ENCODE results near the gene RSPO4. TPM values are rescaled to one million over a fixed set of nuclear protein-coding genes. Genes with fewer than 3 reads are reported as not detected.
A peak's percentile ranks its signal among the peaks of the same experiment; 100 is the strongest.
"Not testable (repeated sequence)": the region's sequence is repeated elsewhere in the genome, so short reads cannot be mapped to it uniquely, and the experiment has no call there.

RSPO4 gene
- total RNA-seq = under 1 TPM in 1 of 2 donors, not detected in 1; 0.24 TPM
- long read RNA-seq, donor 1 = 0 reads
- long read RNA-seq, donor 2 = 0 reads

DNA sequence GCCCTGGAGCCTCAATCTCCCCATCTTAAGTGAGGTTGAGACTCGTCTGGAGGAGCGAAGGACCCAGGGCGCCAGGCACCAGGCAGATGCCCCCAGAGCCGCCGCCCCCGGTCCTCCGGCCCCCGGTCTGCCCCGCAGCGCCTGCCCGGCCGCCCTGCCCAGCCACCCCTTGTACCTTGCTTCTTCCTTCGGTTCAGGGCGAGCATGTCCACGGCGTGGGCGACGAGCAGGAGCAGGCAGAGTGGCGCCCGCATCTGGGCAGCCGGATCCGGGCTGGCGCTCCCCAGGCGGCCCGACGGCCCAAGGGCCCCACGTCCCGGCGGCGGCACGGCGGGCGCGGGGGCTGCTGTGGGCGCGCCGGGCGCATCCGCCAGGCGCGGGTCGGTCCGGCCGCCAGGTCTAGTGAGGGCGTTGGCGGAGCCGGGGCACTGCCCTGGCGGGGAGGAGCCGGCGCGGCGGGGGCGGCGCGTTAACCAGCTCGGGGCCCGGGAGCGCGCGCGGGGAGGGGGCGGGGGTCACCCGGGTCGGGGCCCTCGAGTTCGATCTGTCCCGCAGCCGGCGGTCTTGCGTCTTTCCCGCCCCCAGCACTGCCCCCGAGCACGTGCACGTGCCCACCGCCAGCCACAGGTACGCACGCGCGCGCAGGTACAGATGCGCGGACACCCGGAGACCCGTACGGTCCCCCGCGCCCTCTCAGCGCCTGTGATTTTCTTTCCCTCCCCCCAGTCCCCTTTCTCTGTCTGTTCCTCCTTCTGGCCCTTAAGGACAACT lies at the start of gene RSPO4:
Gene RSPO4, minus strand, starts transcription at position 401 of the 771 bp plus-strand sequence. Its CDS starts 147 bp downstream, at position 254.
- intact Hi-C loops (cut with DNase I) = no loop called here
- DNase-seq (ENCODE audit: low spot score) = peak; percentile 73

DNA sequence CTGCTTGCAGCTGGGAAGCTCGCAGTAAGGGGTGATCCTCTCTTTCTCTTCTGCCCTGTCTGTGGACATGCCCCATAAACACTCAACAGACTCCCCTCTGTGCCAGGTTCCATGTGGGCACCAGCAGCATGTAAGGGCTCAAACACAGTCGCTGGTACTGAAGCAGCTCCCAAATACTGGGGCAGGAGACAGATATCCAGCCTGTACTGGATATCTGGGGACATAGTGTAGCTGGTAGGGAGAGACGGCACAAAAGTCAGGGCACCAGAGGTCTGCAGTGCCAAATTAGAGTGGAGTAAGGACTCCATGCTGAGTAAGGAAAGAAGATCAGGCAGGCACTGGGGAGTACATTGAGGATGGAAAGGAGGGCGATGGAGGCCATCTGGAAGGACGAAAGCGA lies 48.3 kb upstream of the RSPO4 start:
- no peak for DNase-seq (ENCODE audit: low spot score)
- intact Hi-C loops (cut with DNase I) = no loop called here

DNA sequence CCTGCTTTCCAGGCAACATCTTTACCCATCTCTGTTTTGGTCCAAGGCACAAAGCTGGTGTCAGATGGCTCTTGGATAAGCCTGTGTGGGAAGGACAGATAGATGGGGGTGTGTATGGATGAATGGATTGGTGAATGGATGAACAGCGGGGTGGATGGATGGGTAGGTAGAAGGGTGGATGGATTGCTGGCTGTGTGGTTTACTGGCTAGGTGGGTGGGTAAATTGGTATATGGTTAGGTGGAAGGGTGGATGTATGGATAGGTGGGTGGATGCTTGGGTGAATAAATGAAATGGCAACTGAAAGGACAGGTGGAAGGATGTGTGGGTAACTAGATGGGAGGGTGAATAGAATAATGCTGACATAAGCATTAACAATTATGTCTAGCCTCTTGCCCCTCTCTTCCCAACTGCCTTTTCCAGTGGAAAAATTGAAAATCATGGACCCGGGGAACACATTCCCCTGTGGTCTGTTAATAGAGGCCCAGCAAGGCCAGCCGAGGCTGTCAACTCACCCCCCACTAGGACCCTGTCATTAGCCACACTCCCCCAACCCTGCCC lies 43.8 kb upstream of the RSPO4 start:
- intact Hi-C loops (cut with DNase I) = no loop called here
- DNase-seq (ENCODE audit: low spot score) = no peak

DNA sequence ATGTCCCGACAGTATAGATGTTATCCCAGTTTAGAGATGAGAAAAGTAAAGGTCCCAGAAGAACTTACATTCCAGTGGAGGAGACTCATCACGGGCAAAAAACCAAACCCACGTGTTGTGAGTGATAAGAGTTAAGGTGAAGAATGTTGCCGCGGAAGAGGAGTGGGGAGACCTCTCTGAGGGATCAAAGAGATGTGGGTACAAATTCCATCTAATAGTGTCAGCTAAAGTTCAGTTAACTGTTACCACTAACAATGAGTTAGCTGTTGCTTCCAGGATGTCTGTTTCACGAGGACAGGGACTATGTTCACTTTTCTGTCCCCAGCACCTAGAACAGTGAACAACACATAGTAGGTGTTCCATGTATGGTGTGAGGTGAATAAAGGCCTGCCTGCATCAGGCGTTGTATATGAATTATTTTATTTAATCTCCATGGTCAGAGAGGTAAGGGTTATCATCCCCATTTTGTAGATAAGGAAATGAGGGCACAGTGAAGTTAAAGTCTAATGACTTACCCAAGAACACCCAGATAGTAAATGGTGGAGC lies 39.8 kb upstream of the RSPO4 start:
- DNase-seq (ENCODE audit: low spot score) = no peak
- intact Hi-C loops (cut with DNase I) = no loop called here

DNA sequence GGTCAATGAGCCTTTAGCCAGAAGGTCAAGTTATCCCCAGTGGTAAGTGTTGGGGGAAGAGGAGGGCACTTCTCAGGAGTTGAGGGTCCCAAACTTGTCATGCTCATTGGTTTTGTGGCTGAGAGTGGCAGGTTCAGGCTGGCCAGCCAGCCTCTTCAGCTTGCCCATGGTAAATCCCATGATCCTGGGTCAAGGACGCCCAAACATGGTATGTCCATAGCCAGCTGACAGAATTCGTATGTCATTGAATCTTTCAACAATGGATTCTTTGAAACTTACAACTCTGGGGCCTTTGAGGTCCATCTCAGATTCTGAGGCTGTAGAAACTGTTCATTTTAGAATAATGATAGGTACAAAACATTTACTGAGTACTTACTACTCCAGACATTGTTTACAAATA lies 36.1 kb upstream of the RSPO4 start:
- DNase-seq (ENCODE audit: low spot score) = no peak
- intact Hi-C loops (cut with DNase I) = no loop called here

DNA sequence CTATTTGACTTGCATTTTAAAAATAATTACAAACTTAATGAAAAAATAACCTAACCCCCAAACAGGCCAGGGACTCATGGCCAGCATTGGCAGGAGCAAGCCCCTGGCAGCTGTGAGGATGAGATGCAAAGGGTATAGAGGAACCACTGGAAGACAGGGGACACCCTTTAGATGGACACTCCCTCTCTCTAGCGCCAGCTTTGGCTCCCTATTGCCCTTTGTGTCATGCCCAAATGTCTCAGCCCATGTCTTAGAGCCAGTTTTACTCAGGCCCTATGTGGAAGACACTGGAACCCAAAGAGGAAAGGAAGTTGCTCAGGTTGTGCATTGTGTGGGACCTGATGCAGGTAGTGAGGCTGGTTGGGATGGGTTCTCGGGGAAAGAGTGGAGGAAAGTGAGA lies 34.9 kb upstream of the RSPO4 start:
- intact Hi-C loops (cut with DNase I) = no loop called here
- DNase-seq (ENCODE audit: low spot score) = no peak

DNA sequence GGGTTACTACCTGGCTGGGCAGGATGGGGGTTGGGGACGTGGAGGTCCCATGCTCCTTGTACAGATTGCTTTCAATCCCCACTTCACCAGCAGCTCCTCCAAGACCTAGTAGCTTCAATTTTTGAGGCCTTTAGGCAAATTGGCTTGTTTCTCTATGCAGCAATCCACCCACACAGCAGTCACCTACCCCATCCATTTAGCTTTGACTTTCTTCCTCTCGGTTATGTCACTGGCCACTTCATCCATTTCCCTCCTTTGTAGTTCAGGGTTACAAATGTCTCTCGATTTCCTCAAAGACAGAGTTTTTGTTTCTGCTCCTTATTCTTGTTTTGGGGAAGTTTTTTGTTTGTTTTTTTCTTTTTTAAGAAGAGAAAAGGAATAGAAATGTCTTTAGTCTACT lies 33.4 kb upstream of the RSPO4 start:
- no peak for DNase-seq (ENCODE audit: low spot score)
- intact Hi-C loops (cut with DNase I) = no loop called here

DNA sequence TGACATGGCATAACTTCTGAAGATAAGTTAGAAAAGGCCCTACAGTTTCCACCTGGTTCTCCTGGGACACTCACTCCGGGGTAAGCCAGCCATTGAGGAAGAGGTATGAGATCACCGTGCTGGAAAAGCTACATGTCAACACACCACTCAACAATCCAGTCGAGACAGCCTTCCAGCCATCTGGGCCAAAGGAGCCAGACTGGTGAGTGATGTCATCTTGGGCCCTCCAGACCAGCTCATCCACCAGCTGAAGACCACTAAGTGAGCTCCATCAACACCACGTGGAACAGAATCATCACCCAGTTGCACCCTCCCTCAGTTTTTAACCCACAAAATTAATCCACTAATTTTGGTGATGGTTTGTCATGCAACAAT lies 32.3 kb upstream of the RSPO4 start:
- intact Hi-C loops (cut with DNase I) = no loop called here
- DNase-seq (ENCODE audit: low spot score) = no peak

DNA sequence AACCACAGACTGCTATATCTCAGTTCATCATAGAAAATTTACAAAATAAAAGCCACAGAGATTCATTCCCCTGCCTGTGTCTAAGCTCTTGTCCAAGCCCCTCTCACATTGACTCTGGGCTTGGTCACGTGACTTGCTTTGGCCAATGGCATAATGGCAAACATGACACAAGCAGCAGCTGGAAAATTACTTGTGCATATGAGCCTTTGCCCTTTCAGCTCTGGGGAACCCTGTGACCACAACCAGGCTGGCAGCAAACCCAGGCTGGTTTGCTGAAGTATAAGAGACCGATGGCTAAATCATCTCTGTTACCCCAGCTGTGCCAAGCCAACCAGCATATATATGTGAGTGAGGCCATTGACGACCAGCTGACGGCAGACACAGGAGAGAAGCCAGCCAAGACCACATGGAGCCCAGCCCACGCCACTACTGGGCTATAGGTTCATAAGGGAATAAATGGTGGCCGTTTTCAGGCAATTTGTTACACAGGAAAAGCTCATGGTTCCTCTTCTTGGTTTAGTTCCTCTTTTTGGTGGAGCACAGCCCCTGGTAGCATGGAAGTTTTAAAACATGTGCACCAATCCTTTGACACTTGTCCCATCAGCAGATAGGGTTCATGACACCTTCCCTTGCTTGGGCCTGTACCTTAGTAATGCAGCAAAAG lies 31.8 kb upstream of the RSPO4 start:
- intact Hi-C loops (cut with DNase I) = no loop called here
- DNase-seq (ENCODE audit: low spot score) = no peak

DNA sequence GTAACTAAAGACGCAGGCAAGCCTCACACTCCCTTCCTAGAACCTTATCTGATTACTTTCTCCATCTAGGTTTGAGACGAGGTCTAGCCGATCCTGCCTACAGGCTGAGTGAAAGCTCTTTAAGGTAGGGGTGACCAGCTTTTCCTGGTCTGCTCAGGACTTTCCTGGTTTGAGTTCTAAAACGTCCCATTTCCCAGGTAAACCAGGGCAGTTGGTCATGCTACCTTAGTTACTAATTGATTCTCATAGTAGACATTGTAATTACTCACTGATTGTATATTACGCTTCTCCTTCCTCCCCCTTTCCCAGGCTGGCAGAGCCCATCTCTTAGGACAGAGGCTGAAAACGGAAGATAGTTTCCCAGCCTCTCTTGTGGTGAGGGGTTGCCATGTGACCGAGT lies 27.9 kb upstream of the RSPO4 start:
- intact Hi-C loops (cut with DNase I) = no loop called here
- DNase-seq (ENCODE audit: low spot score) = no peak

DNA sequence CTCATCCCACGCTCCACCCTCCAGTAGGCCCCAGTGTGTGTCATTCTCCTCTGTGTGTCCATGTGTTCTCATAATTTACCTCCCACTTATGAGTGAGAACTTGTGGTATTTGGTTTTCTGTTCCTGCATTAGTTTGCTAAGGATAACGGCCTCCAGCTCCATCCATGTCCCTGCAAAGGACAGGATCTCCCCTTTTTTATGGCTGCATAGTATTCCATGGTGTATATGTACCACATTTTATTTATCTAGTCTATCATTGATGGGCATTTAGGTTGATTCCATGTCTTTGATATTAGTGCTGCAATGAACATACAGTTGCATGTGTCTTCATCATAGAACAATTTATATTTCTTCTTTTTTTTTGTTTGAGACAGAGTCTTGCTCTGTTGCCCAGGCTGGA lies 24.1 kb upstream of the RSPO4 start:
- intact Hi-C loops (cut with DNase I); DNase-seq (ENCODE audit: low spot score): not testable (repeated sequence)

DNA sequence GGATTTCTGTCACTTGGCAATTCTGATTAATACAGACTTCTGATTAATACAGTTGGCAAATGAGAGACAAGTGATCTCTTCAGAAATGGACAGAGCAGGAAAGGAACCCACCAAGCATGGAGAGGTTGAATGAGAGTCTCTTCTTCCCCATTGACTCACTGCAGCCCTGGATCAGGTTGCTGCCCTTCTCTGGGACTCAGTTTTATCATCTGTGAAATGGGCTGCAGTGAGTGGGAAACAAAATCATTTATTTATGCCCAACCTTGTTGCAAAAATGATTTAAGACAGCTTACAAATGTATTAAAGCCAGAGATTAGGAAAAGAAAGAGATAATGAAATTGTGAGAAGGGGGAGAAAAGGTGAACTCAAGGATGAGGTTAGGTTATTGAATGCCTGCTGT lies 20.8 kb upstream of the RSPO4 start:
- no peak for DNase-seq (ENCODE audit: low spot score)
- intact Hi-C loops (cut with DNase I) = no loop called here

DNA sequence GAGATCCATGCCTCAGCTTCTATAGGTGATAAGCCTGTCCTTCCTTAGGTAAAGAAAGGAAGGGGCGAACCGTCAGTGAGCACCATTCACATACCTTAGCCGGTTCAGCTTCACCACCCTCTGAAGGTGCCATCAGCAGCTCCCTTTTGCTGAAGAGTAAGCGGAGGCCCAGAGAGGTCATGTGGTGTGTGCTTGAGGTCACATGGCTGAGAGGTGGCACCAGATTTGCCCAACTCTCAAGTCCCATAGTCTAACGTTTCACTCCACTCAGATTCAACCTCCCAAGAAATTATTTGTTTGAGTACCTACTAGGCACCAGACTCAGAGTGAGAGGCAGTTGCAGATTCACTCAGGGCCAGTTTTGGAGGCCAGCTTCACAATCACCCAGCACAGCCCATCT lies 18.5 kb upstream of the RSPO4 start:
- intact Hi-C loops (cut with DNase I) = no loop called here
- no peak for DNase-seq (ENCODE audit: low spot score)

DNA sequence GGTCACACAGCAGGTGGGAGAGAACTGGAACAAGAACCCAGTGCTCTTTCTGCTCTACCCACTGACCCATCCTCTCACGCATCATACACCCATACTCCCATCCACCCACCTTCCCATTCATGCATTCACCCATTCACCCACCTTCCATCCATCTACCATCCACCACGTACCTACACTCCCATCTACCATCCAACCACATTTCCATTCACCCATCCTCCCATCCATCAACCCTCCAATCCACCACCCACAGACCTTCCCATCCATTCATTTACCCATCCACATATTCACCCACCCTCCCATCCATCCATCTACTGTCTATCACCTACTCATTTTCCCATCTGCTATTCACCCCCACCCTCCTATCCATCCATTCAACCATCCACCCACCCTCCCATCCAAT lies 17.2 kb upstream of the RSPO4 start:
- no peak for DNase-seq (ENCODE audit: low spot score)
- intact Hi-C loops (cut with DNase I) = no loop called here

DNA sequence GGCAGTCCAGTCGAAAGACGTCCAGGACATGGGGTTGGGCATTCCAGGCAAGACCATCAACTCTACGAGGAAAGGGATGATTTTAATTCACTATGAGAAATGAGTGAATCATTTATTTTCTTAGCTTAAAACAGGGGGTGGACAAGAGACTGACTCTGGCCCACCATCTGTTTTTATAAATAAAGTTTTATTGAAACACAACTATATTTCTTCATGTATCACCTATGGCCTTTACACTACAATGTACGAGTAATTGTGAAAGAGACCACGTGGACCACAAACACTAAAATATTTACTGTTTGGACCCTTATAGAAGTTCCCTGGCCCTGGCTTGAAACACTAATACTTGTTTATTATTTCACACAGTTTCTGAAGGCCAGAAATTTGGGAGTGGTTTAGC lies 15.6 kb upstream of the RSPO4 start:
- no peak for DNase-seq (ENCODE audit: low spot score)
- intact Hi-C loops (cut with DNase I) = no loop called here

DNA sequence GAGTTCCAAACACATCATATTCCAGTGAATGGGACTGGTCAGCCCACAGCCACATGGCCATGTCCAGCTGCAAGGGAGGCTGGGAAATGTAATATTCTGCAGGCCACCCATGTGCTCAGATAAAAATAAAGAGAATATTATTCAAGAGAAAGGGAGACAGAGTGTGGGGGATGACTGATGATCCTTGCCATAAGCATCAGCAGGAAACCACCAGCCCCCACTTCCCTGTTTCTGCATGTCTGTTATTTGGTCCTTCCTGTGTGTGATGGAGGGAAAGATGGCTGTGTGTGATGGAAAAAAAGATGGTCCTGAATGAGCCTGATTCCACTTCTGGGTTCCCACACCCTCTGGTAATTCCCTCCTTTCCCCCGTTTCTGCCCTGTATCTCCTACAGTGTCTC lies 13.1 kb upstream of the RSPO4 start:
- intact Hi-C loops (cut with DNase I) = no loop called here
- DNase-seq (ENCODE audit: low spot score) = no peak

DNA sequence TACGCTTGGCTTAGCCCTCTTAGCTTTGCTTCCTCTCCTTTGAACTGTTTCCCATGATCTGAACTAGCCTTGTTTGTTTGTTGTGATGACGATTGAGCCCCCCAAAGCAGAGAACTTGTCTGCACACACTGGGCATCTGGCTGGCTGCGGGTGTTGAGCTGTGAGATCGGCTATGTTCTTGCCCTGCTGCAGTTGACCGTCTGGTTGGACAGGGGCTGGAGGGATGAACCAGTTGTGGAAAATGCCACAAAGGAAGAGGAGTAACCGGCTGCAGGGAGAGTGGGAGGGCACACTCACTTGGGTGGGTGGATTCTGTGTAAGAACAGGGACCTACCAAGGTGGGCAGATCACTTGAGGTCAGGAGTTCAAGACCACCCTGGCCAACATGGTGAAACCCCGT lies 12.4 kb upstream of the RSPO4 start:
- intact Hi-C loops (cut with DNase I) = no loop called here
- DNase-seq (ENCODE audit: low spot score) = no peak

DNA sequence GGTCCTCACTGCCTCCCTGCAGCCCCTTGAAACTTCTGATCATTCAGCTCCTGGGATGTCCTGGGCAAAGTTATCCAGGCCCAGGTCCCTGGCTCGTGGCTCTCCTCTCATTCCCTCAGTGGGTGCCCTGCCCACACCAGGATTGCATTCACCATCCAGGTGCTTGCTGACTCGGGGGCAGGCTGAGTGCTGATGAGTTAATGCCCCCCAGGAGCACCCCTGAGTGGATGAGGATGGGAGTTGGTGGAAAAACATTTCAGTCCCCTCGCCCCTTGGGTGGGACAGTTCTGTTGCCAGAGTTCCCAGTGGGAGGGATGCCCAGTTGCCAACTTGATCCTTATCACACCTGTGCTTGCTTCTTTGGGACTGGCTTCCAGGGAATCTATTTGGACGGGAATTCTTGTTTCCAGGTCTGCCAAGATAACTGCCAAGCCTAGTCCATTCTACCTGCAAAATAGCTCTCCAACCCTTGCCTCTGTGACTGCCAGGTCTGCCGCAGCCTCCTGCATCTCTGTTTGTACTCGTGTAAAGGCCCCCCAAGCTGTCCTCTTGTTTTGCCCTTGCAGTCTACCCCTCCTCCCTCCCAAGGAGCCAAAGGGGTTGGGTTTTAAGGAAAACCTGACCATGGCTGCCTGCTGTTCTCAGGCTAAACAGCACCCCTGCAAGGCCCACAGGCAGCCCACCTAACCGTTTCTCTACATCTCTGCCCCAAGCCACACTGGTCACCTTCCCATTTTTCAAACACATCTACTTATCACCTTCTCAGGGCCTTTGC lies 11.6 kb upstream of the RSPO4 start:
- no peak for DNase-seq (ENCODE audit: low spot score)
- intact Hi-C loops (cut with DNase I) = no loop called here

DNA sequence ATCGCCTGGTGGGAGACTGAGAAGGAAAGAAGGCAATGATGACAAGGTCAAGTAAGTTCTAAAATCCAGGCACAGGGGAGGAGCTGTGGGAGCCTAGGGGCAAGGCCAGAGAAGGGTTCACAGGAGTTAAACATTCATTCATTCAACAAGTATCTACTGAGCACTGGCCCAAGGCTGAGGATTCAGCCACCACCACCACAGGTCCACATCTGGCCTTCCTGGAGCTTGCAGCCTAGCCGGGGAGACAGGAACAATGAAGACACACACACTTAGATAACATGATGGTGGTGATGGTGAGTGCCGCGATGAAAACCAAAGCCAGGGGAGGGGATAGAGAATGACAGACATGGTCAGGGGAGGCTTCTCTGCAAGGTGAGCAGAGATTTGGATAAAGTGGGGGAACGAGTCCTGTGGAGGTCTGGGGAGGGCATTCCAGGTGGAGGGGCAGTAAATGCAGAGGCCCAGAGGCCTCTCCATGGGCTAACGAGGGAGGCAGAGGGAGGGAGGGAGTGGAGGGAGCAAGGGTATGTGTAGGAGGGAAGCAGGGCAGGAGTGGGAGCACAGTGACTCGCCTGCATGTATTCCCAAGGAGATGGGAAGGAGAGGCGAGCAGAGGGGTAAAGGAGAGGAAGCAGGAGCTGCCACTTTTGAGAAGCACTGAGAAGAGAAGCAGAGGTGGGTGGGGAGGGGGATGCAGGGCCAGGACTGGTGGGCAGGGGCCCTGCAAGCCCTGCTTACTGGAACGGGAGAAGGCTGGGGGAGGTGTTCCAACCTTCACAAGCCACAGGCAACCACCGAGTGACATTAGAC lies 10.5 kb upstream of the RSPO4 start:
- intact Hi-C loops (cut with DNase I) = no loop called here
- no peak for DNase-seq (ENCODE audit: low spot score)
